AG04449 (cell line): ENCODE data around the gene NBPF6.
"Not testable (repeated sequence)": the region's sequence is repeated elsewhere in the genome, so short reads cannot be mapped to it uniquely, and the experiment has no call there.

Experiments used
- CTCF ChIA-PET: fragments of 350-600 bp; formaldehyde crosslinking; extraction: SDS; loops from one replicate; lab custom pipeline; 2021; ENCODE audit warnings: antibody characterized with exemption; lab: Yijun Ruan, JAX
- POLR2A ChIA-PET: fragments of 400-600, 350-600 bp; formaldehyde crosslinking; extraction: SDS; loops from one replicate; lab custom pipeline; 2020; ENCODE audit warnings: antibody characterized with exemption, inconsistent platforms; lab: Yijun Ruan, JAX
- DNase-seq: peaks from one replicate; pipeline ENCODE4 v3.0.0-alpha.2; 2010; ENCODE audit warnings: low read depth, low spot score
- H3K4me3 ChIP-seq: 2 replicates; pipeline ENCODE4 v1.5.1; 2011; ENCODE audit warnings: low read depth, mild to moderate bottlenecking, control low read depth, low read length

The NBPF6 gene, protein sequence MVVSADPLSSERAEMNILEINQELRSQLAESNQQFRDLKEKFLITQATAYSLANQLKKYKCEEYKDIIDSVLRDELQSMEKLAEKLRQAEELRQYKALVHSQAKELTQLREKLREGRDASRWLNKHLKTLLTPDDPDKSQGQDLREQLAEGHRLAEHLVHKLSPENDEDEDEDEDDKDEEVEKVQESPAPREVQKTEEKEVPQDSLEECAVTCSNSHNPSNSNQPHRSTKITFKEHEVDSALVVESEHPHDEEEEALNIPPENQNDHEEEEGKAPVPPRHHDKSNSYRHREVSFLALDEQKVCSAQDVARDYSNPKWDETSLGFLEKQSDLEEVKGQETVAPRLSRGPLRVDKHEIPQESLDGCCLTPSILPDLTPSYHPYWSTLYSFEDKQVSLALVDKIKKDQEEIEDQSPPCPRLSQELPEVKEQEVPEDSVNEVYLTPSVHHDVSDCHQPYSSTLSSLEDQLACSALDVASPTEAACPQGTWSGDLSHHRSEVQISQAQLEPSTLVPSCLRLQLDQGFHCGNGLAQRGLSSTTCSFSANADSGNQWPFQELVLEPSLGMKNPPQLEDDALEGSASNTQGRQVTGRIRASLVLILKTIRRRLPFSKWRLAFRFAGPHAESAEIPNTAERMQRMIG

DNA sequence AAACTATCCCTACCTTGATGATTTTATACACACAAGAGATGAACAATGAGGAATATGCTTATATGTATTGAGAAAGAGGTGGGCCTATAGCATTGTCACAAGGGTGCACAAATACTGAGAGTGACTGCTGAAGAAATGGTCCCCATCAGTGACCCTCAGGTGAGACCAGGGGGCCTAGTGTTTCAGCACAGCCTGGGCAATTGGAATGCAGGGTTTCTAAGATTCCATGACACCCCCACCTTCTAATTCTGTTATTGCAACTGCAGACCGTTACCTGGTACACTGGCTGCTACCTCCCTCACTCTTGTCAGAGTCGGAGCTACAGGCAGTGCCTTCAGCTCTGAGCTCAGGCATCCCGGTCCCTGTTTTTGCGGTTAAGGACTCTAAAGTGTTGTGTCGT, at the start of gene NBPF6:
NBPF6 (plus strand) TSS at position 301 of the 400 bp plus-strand sequence. CDS start 259 bp downstream, outside the sequence.
- DNase-seq, CTCF ChIA-PET, H3K4me3 ChIP-seq, POLR2A ChIA-PET: not testable (repeated sequence)

DNA sequence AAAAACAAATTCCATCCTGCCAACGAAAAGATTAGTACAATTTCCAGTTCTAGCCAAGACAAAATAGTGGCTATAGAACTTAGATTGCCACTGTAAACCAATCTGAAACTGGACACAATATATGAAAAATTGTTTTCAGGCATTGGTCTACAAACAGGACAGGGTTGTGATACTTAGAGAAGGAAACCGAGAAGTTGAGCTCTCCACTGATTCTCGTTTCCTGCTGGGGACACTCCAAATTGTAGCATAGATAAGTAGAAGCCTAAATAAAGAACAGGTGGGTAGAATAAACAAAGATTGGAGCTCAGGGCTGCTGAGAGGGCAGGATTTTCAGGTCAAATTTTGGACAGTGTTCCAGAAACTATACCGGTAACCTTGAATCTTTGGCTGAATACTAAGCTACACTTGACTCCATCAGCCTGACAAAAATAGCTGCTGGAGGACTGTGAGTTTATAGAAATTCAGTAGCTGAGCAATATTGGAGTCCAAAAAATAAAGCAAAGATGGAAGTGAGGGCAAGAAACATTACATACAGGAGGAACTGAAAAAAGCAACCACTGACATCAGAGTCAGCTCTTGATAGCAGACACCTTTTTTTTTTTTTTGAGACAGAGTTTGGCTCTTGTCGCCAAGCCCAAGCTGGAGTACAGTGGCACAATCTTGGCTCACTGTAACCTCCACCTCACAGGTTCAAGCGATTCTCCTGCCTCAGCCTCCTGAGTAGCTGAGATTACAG, 38.9 kb upstream of the NBPF6 start:
- CTCF ChIA-PET, H3K4me3 ChIP-seq, POLR2A ChIA-PET, DNase-seq: not testable (repeated sequence)

- CTCF ChIA-PET, result not testable (repeated sequence)
These were observed 30.0 kb upstream of the NBPF6 start for GRCh38 chr1:108420129-108420528.

DNA sequence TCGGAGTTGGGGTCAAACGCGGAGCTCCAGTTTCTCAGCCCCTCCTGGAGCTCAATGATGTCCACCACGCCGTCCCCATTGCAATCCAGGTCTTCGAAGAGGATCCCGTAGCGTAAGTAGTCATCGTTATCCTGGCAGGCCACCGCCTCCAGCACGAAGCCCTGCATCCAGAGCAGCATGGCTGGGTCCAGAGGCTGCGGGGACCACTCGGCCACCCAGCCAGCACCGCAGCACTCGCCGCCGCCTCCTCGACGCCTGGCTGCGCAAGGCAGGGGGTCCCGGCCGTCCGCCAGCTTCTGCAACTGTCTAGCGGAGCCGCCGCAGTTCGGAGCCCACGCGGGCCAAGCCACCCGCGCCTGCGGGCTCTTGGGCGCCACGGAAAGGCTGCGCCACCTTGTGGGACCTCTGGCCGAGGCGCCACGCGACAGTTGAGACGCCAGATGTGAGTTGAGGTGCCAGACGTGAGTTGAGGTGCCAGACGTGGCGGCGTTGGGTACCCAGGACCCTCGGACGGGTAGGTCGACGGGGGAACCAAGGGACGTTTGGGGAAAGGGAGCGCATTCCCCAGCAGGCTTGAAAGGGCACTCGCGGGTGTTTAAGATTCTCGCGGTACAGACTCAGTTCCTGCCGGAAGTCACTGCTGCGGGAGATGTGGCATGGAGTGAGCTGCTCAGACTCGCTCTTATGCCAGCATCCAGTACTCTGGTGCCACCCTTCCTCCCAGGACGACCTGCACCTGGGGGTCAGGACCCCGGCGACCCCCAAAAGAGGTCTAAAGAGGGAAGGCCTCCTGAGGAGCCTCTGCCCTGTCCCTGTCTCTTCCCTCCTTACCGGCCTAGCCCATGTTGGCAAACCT, 28.9 kb upstream of the NBPF6 start:
- DNase-seq, CTCF ChIA-PET, POLR2A ChIA-PET: not testable (repeated sequence)

More at GRCh38 chr1:108420129-108420528, 30.0 kb upstream of the NBPF6 start:
- DNase-seq, H3K4me3 ChIP-seq, POLR2A ChIA-PET: not testable (repeated sequence)

GRCh38 chr1:108426877-108427276, 23.3 kb upstream of the NBPF6 start:
- DNase-seq, H3K4me3 ChIP-seq, CTCF ChIA-PET, POLR2A ChIA-PET: not testable (repeated sequence)

More for the DNA sequence above, 28.9 kb upstream of the NBPF6 start:
- H3K4me3 ChIP-seq, result not testable (repeated sequence)

DNA sequence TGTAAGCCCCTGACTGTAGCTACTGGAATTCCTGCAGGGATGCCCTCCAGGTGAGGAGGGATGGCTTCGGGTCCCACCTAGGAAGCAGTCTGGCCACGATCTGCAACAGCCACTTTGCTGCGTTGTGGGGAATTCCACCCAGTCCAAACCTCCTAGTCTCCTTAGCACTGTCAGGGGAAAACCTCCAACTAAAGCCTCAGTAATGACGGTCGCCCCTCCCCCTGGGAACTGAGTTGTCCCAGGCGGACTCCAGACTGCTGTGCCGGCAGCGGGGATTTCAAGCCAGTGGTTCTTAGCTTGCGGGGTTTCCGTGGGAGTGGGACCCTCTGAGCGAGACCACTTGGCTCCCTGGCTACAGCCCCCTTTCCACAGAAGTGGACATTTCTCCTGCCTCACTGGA, 18.1 kb upstream of the NBPF6 start:
- DNase-seq, CTCF ChIA-PET, H3K4me3 ChIP-seq, POLR2A ChIA-PET: not testable (repeated sequence)

DNA sequence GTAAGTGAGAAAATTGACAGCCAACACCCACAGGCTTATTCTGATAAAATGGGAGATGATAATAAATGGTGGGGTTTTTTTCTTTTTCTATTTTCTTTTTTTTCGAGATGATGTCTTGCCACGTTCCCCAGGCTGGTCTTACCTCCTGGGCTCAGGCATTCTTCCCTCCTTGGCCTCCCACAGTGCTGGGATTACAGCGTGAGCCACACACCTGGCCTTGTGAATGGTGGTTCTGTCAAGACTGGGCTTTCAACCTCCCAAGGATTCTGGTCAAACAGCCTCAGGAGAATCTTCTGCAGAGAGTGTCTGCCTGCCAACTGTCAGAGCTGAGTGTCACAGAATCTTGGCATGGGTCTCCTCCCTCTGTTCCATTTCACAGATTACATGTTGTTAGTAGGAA, 16.7 kb upstream of the NBPF6 start:
- POLR2A ChIA-PET, DNase-seq, H3K4me3 ChIP-seq, CTCF ChIA-PET: not testable (repeated sequence)

GRCh38 chr1:108438536-108438935, 11.6 kb upstream of the NBPF6 start:
- CTCF ChIA-PET, H3K4me3 ChIP-seq, DNase-seq, POLR2A ChIA-PET: not testable (repeated sequence)

GRCh38 chr1:108454521-108454920, 4.4 kb downstream of the NBPF6 start:
- DNase-seq, POLR2A ChIA-PET, CTCF ChIA-PET, H3K4me3 ChIP-seq: not testable (repeated sequence)

DNA sequence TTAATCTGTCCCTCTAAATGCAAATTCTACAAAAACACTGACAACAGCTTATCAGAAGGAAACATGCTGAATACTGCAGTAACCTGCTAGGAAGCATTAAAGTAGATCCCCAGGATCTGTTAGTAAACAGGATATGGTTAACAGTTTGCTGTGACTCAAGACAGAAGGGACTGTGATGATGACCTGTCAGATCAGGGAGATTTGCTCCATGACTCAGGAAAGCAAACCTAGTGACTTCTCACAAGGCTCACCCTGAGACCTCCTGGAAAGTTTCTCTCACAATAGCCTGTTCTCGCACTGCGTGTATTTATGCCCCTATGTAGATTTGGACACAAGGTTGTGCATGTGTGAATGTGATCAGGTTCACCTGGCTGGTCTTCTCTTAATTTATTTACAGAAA, 8.5 kb downstream of the NBPF6 start:
- H3K4me3 ChIP-seq, result not testable (repeated sequence)

DNA sequence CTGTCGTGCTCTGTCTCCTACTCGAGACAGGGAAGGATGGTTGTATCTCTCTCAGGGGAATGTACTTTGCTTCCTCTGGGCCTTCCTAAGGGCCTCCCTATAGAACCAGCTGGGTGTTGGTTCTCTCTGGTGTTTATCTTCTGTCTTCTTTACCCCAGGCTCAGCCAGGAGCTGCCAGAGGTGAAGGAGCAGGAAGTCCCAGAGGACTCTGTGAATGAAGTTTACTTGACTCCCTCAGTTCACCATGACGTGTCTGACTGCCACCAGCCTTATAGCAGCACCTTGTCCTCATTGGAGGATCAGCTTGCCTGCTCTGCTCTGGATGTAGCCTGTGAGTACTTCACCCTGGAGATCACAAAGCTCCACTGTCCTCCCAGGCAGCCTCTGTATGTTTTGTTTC, 11.6 kb downstream of the NBPF6 start:
- CTCF ChIA-PET, DNase-seq, H3K4me3 ChIP-seq, POLR2A ChIA-PET: not testable (repeated sequence)

More for the DNA sequence above, 8.5 kb downstream of the NBPF6 start:
- DNase-seq, CTCF ChIA-PET, POLR2A ChIA-PET: not testable (repeated sequence)

DNA sequence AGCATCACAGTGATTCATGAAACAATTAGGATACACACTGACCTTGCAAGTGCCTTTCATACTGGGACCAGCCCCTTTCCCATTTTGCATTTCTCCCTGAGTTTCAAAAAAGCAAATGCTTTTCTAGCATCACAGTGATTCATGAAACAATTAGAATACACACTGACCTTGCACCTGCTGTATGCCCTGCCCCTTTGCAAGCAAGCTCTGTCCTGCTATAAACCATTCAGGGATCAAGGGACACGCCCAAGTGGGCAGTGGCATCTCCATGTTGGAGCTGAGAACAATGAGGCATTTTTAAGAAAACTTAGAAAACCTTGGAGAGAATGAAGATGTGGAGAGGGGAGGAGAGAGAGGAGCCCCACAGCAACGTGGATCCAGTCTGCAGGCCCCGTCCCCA, 13.8 kb downstream of the NBPF6 start:
- H3K4me3 ChIP-seq, DNase-seq, CTCF ChIA-PET, POLR2A ChIA-PET: not testable (repeated sequence)

- CTCF ChIA-PET, DNase-seq: not testable (repeated sequence)
These were observed 16.0 kb downstream of the NBPF6 start for GRCh38 chr1:108466166-108466565.

GRCh38 chr1:108467155-108467554, 17.0 kb downstream of the NBPF6 start:
- H3K4me3 ChIP-seq, POLR2A ChIA-PET, DNase-seq, CTCF ChIA-PET: not testable (repeated sequence)

More at GRCh38 chr1:108466166-108466565, 16.0 kb downstream of the NBPF6 start:
- H3K4me3 ChIP-seq, POLR2A ChIA-PET: not testable (repeated sequence)

DNA sequence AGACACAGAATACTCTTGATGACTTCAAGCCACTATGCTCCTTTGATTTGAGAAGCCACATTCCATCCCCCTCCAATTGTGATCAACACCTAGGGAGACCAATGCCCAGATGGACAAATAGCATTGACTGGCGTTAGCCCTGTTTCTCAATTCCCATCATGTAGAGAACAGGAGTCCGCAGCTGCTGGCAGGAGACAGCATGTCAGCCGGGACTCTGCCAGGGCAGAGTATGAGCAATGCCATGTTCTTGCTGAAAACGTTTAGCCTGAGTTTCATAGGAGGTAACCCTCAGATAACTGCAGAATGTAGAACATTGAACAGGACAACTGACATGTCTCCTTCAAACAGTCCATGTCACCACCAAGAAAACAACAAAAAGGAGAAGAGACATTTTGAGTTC, 20.6 kb downstream of the NBPF6 start:
- H3K4me3 ChIP-seq, CTCF ChIA-PET, DNase-seq, POLR2A ChIA-PET: not testable (repeated sequence)
